ENCODE results near the gene TUBB4B.

Gene TUBB4B

GRCh38 chr9:137226338-137227053, 14.6 kb upstream of the TUBB4B start:
- no peak for DNase-seq

- peak; percentile 75 for DNase-seq
These were observed 13.8 kb upstream of the TUBB4B start, which contains the start of gene RNF224 for GRCh38 chr9:137227054-137227852. Gene RNF224 (plus strand): TSS chr9:137227502. CDS start chr9:137228336, 834 bp downstream.

DNA sequence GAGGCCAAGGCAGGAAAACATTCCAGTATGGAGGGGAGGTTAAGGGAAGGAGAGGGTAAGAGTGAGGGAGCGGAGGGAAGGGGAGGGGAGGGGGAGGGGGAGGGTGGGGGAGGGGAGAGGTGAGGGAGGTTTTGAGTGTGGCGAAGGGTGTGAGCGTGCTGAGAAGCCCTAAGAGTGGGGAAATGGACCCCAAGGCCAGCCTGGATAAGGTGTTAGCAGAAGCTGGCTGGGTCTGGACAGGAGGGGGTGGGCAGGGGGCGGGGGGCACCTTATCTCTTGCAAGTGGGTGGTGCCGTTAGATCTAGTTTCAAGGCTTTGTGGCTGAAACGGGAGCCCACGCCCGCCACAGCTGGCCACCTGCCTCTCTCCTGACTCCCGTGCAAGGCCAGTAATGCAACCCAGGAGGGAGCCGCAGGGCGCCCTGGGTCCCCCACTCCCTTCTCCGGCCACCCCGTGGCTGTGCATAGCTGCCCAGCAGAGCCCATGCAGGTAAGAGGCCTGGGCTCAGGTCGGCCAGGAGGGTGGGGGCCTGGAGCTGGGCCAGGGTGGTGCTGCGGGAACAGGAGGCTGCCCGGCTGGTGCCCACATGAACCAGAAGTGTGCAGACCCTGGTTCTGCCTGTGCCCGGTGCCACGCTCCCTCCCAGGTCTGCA, 13.1 kb upstream of the TUBB4B start:
- DNase-seq, result no peak

- no peak for DNase-seq
These were observed 12.6 kb upstream of the TUBB4B start for GRCh38 chr9:137228506-137228967.

DNA sequence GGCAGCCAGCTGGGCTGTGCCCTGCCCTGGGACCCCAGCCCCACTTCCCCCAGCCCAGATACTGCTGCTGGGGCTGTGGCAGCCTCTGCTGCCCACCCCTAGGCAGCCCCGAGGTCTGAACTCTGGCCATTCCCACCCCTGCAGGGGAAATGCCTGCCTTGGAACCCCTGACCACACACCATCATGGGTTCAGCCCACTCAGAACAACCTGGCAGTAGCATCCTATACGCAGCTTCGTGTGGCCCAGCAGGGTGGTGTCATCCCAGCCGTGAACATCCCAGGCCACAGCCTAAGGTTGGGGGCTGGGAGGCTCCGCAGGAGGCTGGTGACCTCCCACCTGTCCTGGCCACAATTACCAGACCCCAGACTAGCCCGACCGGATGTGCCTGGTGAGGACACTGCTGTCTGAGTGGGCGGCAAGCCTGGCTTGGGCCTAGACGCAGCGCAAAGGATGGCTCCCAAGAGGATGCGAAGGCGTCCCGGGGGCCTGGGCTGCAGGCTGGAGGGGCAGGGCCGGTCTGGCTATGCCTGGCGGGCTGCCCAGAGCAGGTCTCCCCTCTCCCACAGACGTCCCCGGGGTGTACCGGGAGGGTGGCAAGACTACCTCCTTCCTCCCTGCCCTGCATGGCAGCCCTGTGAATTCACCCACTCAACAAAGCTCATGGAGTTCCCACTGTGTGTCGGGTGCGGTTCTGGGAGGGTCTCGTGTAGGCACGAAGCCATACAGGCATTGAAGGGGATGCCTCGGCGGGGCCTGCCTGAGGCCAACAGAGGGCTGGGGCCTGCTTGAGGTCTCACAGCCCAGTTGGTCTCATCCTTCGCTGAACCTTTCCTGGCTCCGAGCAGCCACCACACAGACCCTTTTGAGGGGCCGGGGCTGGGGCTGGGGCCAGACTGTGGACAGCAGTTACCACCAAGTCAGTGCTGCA, 11.9 kb upstream of the TUBB4B start:
- no peak for DNase-seq

DNA sequence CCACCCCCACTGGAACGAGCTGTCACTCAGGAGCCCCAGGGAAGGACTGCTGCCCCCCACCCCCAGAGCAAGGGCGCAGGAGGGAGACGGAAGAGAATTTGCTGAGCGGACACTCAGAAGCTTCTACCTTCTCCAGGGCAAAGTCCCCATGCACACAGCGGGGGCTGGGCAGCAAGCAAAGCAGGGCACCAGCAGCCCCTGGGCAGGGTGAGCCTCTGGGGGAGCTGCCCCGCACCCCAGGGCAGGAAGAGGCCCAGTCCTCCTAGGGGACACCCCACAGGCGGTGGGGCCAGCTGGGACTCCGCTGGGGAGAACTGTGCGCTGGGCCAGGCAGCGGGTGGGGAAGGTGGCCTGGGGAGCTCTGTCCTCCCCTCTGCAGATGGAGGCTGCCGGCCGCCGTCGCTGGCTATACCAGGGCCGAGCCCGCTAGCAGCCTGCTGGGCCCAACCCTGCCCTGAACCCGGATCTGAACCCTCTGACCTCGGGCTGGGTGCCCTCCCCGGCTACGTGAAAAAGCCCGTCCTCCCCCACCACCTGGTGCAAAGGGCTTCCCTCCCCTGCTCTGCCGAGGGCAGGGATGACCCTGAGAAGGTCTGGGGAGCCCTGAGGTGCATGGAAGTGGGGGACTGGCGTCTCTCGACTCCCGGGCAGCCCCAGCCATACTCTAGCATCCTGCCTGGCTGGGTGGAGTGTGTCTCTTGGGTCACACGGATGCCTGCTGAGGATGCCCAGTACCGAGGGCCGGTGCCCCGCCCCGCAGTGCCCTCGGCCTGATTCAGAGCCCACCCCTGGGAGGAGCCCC, 11.0 kb upstream of the TUBB4B start:
- DNase-seq, result no peak

DNA sequence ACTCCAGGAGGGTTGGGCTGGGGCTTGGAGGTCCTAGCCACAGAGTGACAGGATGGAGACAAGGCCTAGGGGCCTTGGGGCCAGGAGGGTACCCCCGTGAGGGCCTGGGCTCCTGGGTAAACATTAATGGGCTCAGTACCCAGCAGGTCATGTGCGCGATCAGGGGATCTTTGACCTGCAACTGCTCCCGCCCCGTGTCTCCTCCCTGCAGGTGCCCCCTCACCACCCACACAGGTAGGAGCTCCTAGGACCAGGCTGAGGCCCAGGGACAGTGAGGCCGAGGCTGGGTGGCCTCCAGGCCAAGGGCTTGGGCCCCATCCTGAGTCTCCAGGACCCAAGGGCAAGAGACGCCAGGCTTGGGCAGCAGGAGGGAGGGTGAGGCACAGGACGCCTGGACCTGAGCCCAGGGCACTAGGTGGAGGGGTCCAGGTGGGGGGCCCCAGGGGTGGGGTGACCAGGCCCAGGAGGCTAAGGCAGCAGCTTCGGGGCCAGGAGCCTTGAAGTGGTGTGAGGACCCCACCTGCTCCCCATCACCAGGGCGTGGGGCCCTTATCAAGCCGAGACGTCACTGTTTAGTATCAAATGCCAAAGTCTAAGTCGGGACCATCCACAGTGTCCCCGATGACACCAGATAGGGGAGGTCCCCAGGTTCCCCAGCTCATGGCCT, 10.2 kb upstream of the TUBB4B start, which contains the start of gene SLC34A3:
SLC34A3 (plus strand) TSS at position 197 of the 667 bp plus-strand sequence. CDS start 802 bp downstream, outside the sequence.
- DNase-seq, result no peak

DNA sequence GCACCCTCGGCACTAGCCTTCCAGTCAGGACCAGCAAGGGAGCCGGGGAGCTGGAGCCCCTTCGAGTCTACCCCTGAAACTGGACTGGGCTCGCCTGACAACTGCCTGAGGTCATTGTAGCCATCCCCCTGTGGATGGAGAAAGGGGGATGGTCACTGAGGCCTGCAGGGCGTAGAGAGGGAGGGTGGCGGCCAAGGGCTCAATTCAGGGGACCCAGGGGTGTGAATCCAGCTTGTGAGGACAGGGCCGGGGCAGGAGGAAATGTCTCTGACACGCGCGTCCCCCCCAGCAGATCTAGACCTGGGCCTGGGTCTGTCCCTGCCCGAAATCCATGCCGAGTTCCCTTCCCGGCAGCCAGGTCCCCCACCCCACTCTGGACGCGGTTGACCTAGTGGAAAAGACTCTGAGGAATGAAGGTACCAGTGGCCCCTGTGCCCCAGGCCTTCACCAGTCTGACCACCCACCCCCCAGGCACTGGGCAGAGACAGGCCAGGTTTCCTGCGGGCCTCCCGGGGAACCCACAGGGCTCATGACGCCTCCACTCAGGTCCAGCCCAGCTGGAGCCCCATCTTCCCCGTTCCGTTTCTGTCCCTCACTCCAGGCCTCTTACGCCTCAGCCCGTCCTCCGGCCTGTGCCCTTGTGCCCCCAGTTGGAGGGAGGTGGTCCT, 9.6 kb upstream of the TUBB4B start:
- no peak for DNase-seq

DNA sequence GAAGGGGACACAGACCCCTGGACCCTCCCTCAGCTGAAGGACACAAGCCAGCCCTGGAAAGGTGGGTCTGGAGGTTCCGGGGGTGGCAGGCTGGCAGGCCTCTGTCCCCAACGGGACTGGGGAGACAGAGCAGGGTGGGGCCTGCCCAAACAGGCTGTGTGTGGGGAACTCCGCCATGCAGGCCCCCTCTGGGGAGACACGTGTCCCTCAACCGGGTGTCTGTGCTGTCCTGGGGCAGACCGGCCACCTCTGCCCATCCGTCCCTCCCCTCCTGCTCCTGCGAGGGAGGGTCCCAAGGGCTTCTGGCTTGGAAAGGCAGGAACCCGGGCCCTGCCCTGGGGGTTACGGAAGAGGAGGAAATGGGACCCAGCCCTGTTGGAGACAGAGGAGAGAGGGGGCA, 9.0 kb upstream of the TUBB4B start:
- no peak for DNase-seq

GRCh38 chr9:137232510-137232909, 8.6 kb upstream of the TUBB4B start:
- no peak for DNase-seq

GRCh38 chr9:137233143-137233980, 7.7 kb upstream of the TUBB4B start:
- DNase-seq, result no peak

GRCh38 chr9:137234055-137234697, 6.9 kb upstream of the TUBB4B start:
- no peak for DNase-seq

DNA sequence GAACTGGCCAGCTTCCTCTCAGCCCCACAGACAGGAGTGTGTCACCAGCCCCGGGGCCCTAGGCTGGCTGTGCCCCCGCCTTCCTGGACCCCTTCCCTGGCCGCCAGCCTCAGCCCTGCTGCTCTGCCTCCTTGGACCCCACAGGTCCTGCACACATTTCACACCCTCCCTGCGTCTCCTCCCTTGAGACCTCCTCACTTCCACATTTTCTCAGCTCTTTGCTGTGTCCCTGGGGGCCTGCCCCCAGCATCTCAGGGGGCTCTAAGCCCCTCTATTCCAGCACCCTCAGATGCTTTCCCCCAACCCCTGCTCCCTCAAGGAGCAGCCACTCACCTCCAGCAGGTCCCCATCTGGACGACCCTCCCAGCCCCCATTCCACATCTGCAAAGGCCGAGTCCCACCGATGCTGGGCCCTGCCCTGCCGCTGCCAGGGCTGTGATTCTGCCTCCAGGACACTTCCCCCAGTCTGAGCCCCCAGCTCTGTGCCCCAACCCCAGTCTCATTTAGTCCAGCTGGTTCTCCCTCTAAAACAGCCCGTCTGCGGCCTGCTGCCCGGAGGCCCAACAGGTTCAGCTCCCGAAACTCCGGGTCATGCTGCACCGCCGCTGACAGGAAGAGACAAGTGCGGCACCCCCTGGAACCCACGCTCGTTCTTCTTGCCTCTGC, 6.2 kb upstream of the TUBB4B start:
- no peak for DNase-seq

- no peak for DNase-seq
These were observed 5.5 kb upstream of the TUBB4B start for GRCh38 chr9:137235424-137236237.

DNA sequence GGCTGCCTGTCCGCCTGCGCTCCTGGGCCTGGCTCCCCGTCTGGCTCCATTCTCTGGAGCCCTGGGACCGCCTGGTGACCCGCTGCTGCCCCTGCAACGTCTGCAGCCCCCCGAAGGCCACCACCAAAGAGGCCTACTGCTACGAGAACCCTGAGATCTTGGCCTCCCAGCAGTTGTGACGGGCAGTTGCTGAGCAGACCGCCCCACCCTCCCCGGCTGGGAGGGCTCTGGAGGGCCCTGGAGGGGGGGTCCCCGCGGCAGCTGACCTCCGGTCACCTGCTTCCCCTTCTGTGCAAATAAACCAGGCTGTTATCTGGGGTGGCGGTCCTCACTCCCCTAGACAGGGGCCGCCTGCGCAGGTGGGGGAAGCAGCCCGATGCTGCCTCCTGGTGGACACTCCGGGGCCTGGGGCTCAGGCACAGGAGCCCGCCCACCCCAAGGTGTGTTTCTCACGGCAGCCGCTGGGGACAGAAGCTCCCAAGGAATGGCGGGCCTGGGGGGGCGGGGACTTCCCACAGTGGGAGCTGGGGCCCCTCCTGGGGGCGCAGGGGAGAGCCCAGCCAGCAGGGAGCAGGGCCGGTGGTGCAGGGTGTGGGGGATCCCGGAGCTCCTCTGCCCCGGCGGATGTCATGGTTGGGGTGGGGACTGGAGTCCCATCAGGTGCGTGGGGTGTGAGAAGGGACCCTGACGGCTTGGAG, 4.7 kb upstream of the TUBB4B start:
- DNase-seq, result peak; percentile 90

DNA sequence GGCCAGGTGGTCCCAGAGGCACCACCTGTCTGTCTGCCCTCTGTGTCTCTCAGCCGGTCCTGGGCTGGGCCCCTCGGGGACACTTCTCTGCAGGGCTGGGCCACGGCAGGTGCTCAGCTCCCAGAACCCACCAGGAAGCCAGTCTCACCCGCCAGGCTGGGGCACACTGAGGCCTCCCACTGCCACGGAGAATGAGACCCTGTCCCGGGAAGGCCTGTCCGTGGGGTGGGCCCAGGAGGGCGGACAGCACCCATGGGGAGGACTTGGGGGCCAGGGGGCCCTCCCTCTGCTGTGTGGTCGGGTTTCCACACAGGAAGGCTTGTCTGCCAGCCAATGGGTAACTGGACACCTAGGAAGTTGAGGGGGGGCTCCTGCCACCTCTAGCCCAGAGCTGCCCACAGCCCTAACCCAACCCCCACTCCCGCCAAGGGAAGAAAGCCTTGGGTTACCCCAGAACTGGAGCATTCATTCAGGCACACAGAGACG, 4.1 kb upstream of the TUBB4B start:
- DNase-seq, result no peak
